NCI-H446 (cell line): ENCODE data around the gene RLF.
"Not testable (repeated sequence)": the region's sequence is repeated elsewhere in the genome, so short reads cannot be mapped to it uniquely, and the experiment has no call there.

Source experiments
- DNase-seq, 2 experiments: peaks; one replicate each; lab custom pipeline; 2025; lab: John Stamatoyannopoulos, UW

The RLF gene

DNA sequence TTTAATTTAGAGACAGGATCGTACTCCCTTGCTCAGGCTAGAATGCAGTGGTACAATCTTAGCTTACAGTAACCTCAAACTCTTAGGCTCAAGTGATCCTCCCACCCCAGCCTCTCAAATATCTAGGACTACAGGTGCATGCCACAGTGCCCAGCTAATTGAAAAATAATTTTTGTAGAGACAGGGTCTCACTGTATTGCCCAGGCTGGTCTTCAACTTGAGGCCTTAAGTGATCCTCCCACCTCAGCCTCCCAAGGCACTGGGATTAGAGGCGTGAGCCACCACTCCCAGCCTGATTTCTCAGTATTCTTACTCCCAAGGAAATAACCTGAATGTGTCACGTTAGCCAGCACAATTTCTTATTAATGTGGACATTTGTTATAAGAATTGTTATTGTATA, 9.8 kb downstream of the RLF start:
- no peak for DNase-seq

GRCh38 chr1:40174788-40175187, 13.6 kb downstream of the RLF start:
- no peak for DNase-seq

- not testable (repeated sequence) for DNase-seq
These were observed 15.8 kb downstream of the RLF start for GRCh38 chr1:40176989-40177388.

- DNase-seq = no peak
These were observed 17.0 kb downstream of the RLF start for GRCh38 chr1:40178200-40178599.

DNA sequence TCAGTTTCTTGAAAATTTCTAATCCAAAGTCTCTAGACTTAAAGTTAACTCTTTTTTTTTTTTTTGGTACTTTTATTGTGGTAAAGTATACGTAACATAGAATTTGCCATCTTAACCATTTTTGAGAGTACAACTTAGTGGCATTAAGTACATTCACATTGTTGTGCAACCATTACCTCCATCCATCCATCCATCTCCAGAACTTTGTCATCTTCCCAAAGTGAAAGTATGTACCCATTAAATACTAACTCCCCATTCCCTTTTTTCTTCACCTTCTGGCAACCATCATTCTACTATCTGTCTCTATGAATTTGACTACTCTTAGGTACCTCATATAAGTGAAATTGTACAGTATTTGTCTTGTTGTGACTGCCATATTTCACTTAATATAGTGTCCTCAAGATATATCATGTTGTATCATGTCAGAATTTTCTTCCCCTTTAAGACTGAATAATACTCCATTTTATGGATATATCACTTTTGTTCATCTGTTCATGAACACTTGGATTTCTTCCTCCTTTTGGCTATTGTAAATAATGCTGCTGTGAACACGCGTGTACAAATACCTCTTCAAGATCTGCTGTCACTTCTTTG, 18.4 kb downstream of the RLF start:
- DNase-seq = no peak

DNA sequence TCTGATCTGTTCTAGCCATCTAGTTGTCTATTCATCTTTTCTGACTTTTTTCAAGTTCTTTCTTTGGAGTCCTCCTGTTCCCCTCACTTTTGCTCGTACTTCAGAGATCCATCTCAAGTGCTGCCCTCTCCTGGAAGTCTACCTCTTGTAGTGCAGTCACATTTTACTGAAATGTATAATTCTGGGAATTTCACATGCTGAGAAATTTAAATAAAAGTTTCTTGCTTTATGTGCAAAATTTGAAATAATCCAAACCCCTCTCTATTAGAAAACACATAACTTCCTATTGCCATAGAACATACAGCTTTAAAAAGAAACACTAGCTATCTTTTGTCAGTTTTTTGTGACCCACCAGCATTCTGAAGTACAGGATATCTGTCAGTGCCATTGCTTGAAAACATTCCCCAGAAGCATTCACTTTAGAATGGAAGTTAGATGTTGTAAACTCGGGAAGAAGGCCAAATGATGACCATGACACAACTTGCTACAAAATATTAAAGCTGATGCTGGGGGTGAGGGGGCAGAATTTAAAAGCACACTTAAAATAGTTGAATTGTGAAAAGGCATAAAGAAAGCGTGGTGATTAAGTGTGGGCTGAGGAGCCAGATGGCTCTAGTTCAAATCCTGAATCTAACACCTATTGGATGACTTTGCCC, 22.0 kb downstream of the RLF start:
- peak; percentile 25 to 31 for DNase-seq

- DNase-seq = no peak
These were observed 23.0 kb downstream of the RLF start for GRCh38 chr1:40184193-40184592.

DNA sequence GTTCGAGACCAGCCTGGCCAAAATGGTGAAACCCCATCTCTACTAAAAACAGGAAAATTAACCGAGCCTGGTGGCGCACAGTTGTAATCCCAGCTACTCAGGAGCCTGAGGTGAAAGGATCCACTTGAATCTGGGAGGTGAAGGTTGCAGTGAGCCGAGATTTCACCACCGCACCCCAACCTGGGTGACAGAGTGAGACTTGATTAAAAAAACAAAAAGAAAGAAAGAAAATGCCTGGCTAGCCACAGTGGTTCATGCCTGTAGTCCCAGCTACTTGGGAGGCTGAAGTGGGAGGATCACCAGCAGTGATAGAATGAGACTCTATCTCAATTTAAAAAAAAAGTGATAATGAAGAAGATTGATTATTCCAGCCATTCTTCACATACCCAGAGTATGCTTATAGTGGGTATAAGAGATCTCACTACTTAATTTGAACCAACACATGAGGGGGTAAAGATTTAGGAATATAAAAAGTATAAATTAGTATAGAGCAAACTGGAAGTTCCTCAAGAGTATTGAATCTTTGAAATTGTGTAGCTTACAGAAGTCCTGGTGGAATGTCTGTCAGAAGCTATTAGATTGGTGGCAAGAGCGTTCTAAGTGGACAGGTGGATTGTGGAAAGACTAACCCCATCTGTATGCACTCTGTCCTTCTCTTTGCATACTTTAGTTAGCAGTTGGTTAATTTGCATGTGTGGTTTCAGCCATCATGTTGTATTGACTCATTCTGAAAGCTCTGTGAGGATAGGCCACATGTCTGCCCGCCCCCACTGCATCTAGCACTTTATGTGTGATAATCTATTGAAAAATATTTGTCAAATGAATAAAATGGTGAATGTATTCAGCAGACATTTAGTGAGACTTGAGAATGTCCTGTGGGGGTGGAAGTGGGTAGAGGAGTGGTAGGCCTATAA, 25.0 kb downstream of the RLF start:
- no peak for DNase-seq

GRCh38 chr1:40187399-40187798, 26.2 kb downstream of the RLF start:
- DNase-seq = no peak

- not testable (repeated sequence) for DNase-seq
These were observed 33.5 kb downstream of the RLF start for GRCh38 chr1:40194639-40195038.

- no peak for DNase-seq
These were observed 36.5 kb downstream of the RLF start for GRCh38 chr1:40197656-40198055.

GRCh38 chr1:40199126-40199525, 37.9 kb downstream of the RLF start:
- no peak for DNase-seq

DNA sequence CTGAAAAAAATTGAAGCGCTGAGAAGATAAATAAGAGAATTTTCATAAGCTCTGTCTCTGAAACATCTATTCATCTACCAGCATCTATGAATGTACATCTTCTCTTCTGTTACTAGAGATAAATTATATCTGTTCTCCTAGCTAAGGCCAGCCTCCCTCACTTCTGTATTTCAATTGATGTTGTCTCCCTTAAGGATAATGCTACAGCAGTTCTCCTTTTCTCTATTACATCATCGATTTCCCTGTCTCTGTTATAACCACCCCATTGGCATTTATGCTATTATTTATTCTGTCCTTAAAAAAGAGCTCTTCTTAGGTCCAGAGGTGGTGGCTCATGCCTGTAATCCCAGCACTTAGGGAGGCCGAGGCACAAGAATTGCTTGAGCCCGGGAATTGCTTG, 43.7 kb downstream of the RLF start:
- DNase-seq = no peak

- no peak for DNase-seq
These were observed 49.5 kb downstream of the RLF start for GRCh38 chr1:40210511-40211204.

GRCh38 chr1:40218333-40218732, 57.1 kb downstream of the RLF start:
- no peak for DNase-seq

- DNase-seq = not testable (repeated sequence)
These were observed 60.3 kb downstream of the RLF start for GRCh38 chr1:40221471-40221905.

DNA sequence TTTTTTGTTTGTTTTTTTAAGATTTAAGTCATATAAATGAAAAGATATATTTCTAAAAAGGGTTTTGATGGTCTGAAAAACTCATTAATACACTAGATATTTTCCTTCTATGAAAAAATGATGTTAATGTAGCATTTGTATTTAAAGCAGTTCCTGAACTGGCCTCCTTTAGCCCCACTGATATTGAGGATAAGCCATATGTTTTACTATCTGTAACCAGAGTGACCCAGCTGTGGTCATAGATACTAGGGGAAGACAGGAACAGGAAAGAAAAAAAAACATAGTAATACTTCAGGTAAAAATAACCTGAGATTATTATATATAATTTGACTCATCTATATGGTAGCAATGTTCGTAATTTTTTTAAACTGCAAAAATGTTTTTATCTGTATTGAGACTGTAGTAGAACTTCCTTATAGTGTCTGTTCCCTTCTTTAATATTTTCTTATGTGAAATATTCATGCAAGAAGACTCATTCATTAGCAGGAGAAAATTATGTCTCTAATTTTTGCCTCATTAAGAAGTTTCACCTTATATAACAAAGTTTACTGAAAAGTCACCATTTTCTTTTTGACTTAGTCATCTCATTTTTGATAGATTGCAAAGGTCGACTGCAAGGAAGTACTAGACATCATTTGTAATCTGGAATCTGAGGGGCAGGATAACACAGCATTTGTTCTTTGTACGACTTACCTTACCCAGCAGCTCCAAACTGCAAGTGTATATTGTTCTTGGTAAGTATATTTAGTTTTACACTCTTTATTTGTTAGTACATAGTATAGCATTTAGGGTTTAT, 61.0 kb downstream of the RLF start:
- no peak for DNase-seq

- DNase-seq = no peak
These were observed 62.9 kb downstream of the RLF start for GRCh38 chr1:40224040-40224439.

DNA sequence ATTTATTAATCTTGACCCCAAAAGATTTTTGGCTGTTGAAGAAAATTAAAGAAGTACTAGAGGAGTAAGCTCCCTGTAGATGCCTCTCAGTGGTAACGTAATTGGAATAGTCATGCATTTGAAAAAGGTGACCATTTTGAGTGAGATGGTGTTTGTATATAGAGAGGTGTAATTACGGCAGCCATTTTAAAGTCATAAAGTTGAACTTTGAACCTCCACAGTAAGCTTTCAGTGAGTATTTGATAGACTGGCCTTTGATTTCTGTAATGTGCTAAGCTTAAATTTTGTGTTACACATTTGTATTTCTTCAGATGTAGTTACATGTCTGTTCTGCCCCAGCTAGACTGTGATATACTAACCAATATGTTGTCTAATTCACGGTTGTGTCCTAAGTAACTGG, 65.0 kb downstream of the RLF start:
- no peak for DNase-seq

DNA sequence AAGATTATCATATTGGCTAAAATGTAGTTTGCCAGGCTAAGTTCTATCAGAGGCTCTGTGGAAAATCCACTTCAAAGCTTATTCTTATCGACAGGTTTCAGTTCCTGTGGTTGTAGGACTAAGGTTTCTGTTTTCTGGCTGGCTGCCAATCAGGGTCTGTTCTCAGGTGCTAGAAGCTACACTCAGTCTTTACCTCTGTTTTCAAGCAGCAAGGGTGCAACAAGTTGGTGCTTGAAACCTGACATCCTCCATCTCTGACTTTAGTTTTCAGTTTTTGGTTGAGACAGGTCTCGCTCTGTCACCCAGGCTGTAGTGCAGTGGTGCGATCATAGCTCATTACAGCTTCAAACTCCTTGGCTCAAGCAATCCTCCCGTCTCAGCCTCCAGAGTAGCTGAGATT, 71.3 kb downstream of the RLF start:
- DNase-seq = no peak

- no peak for DNase-seq
These were observed 78.4 kb downstream of the RLF start for GRCh38 chr1:40239626-40240025.

DNA sequence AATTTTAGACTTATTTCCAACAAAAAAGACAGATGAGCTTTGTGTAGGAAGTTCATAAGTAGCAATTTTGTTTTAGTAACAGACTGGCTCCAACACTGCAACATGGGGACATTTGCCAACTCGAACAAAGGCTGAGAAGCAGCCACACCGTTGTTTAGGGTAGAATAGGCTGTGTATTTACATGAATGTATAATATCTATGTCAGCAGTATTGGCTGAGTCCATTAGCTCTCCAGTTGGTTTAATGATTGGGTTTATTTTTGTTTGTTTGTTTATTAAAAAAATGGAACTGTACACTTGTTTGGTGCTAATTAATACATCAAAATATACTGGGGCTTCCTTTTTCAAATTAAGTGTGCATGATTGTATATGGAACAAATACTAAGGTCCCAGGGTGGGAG, 79.2 kb downstream of the RLF start:
- no peak for DNase-seq
